ENCODE results near the gene PRELP. TPM values are rescaled to one million over a fixed set of nuclear protein-coding genes. Genes with fewer than 3 reads are reported as not detected.
"Not testable (repeated sequence)": the region's sequence is repeated elsewhere in the genome, so short reads cannot be mapped to it uniquely, and the experiment has no call there.

PRELP gene
- not detected in 2 replicates for total RNA-seq

DNA sequence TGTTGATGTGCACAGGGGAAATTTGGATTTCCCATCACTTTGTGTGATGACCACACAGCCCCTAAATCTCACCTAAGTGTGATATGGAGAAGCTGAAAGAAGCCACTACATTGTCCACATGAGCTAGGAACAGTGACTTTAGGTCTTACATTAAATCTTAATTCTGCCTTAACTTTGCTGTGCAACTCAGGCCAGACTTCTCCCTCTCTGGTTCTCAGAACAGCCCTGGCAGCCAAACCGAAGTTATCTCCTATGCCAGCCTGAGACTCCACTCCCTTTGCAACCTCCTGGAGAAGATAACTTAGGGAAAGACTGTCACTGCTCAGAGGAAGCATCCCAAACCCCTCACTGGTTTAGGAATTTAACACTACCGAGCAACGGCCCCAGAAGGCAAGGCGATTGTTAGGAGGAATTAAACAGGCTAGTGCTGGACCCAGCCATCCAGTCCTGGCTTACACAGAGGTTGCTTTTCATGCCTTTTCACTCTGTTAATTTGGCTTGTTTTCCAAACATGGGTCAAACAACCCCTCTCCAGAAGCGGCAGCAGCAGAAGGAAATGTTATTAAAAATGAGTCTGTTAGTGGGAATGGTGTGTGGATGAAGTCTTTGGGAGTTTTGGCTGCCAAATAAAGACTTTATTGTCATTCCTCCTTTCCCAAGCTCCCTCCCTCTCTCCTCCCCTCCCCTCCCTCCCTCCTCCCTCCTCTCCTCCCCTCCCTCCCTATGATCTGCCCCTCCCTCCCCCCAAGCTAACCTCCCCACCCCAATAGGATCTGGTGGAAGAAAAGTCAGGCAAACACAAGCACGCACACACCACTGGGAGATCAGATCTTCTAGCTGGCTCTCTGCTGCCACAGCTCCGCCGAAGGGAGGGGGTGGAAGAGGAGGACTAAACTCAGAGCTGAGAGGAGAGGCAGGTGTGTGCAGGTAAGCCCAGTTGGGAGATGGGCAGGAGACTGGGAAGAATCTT is at the start of gene PRELP:
TSS of gene PRELP (plus strand) at position 795 of the 970 bp plus-strand sequence. CDS start 7,379 bp downstream, outside the sequence.
- intact Hi-C loops (cut with micrococcal nuclease) = no loop called here

DNA sequence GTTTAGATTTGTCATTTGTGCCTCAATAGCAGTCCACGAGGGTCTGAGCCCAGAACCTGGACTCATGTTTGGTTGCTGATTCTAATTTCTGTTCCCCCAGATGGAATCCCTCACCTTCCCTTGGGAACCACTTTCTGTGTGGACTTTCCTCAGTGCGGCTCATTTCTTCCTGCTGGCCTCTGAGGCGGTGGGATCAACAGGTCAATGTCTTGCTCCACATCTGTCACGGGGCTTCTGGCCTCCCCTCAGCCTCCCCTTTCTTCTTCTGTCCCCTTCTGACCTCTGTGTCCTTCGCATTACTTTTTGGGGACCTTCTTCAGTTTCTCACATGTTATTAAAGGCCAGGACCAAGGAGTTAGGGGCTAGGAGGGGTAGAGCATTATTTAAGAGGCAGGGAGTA is 49.2 kb upstream of the PRELP start:
- intact Hi-C loops (cut with micrococcal nuclease) = no loop called here

DNA sequence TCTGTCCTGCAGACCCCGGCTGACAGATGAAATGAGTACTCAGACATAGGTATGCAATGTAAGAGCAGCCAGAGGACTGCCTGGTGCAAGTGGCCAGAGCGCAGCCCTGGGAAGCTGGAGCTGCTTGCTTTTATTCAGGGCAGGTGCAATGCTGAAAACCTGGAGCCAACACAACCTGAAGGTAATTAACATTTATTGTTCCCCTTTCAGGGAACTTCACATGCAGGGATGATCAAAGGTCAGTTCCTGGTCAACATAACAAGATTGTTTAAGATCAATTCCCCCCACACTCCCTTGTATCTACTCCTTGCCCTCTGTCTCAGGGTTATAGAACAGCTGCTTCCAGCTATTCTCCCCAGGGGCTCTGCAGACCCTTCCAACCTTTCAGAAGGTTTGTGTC is 48.7 kb upstream of the PRELP start:
- intact Hi-C loops (cut with micrococcal nuclease) = no loop called here

DNA sequence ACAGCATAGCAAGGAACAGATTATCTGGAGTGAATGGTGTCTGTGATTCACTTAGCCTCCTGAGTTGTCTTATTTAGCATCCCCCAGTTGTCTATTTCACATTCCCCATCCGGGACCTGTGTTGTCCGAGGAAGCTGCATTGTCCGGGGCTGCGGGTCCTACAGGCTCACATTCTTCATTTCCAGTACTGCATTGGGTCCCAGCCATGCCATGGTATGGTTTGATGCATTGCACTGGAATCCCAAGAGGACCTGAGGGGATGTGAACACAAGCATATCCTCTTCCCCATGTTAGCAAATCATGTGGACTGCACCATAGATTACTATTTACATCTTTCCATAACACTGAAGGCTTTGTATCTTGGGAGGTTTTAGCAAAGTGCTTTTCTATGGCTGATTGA is 48.2 kb upstream of the PRELP start:
- intact Hi-C loops (cut with micrococcal nuclease) = no loop called here

DNA sequence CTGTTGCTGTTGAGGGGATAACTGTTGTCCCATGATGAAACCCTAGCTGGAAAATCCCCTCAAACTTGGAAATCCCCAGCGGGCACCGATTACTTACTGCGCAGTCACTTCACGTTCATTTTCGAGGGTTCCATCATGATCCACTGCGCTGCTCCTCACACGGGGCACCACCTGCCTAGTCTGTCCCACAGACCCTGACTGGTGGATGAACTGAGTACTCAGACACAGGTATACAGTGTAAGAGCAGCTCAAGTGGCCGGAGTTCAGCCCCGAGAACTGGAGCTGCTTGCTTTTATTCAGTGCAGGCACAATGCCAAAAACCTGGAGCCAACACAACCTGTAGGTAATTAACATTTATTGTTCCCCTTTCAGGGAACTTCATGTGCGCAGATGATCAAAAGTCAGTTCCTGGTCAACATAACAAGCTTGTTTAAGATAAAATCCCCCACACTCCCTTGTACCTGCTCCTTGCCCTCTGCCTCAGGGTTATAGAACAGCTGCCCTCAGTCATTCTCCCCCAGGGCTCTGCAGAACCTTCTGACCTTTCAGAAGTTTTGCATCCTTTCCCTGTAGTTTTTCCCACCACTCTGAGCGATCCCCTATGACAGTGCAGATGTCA is 46.5 kb upstream of the PRELP start:
- intact Hi-C loops (cut with micrococcal nuclease) = no loop called here

DNA sequence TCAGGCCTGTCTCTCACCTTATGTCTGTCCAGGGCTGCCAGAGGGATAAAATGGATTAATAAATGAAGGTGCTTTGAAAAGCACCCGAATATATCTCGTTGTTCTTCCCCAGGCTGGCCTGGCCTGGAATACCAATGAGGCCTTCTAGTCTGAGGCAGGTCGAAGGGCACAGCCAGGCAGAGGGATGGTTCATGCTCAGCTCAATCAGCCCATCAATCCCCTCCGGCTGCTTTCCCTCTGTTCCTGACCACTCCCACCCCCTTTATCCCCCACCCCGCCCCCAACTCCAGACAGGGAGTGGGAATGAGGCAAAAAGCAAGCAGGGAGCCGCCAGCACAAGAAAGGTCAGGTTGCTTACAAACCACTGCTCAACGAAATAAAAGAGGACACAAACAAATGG is 40.0 kb upstream of the PRELP start:
- intact Hi-C loops (cut with micrococcal nuclease) = no loop called here

DNA sequence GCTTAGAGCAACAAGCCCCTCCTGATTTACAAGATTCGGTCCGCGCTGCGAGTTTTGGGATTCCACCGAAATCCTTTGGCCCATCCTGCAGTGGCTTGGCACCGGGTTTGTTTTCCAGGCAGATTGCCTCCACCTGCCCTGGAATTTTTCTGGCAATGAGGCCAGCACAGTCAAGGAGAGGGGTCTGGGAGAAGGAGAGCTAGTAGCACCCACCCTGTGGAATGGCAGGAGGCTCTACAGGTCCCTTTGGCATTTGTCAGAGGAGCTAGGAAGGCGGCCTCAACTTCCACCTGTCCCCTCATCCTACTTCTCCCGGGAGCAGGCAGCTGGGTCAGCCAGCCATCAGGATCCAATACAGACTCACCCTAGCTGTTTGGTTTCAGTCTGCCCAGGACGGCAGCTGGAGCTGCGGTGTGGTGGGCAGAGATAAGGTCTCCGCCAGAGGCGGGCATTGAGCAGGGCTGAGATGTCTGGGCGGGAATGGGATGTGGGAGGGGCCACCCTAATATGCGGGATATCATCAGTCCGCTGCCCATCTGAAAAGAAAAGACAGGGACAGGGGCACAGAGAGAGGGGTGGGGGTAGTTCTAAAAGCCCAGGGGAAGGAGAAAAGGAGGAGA is 37.8 kb upstream of the PRELP start:
- intact Hi-C loops (cut with micrococcal nuclease) = no loop called here

DNA sequence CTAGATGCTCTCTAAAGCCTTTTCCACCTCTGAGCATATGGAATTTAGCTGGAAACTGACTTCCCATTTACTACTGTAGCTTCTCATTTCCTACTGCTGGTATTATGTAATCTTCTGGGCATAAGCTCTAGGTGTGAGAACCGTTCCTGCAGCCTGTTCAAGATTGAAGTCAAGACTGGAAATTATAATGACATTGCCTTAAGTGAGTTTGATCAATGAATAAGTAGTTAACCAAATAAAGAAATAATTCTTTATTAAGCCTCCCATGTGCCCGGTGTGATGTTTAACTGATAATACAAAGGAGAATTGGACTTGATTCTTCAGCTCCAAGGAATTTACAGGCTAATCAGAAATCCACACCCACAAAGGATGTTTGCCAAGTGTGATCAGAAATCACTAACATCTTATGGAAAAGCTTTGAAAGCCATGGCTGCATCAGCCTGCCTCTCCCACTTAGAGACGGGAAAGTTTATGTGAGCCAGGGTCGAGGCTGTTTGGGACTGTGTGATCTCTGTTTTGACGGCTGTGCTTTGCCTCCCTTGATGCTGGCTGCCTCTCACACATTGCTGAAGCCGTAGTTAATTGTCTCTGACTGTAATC is 36.4 kb upstream of the PRELP start:
- intact Hi-C loops (cut with micrococcal nuclease) = no loop called here

DNA sequence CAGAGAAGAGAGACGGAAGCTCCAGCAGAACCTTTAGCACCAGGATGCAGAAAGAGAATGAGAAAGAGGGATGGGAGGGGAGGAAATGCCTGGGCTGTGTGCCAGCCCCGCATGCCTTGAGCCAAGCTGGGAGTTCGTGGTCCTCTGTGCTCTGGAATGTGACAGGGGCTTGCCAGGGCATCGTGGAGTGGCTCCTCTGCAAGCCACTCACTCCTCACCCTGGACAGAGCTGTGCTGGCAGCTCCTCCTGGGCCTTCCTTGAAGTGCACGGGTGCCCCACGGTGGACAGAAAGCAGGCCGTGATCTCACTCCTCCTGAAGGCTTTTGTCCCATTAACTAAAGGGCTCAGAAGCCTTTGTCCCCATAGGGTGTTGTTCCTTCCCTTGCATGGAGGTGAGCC is 34.8 kb upstream of the PRELP start:
- intact Hi-C loops (cut with micrococcal nuclease) = no loop called here

DNA sequence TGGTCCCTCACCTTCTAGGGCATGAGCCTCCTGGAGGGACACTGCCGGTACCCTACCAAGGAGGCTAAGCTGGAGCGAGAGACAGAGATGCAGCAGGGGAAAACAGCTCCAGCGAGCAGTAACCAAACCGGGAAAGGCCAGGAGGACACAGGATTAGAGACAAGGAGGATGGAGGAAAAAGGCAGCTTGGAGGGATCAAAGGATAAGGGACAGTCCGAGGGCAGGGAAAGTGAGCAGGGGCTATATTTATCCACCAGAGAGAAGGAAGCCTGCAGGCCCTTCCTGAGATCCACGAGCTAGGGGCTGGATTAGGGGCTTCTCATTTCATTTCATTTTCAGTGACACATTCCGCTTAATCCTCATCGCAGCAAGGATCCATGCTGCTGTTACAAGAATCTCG is 33.8 kb upstream of the PRELP start:
- intact Hi-C loops (cut with micrococcal nuclease) = no loop called here

DNA sequence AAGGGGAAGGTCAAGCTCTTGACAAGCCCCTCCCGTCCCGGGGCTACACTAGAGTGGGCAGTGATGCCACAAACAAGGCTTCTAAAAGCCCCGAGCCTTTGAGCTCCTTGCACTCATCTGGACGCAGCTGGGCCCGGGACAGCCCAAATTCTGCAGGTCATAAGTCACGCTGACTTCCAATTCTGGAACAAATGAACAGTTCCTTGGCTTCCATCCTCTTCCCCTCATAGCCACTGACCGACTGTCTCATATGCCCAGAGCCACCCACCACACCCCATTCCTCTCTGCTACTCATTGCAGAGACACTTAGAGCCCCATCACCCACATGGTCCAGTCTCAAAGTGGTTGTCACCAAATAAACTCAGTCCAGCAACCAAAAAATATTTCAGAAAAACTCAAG is 32.8 kb upstream of the PRELP start:
- intact Hi-C loops (cut with micrococcal nuclease) = no loop called here

DNA sequence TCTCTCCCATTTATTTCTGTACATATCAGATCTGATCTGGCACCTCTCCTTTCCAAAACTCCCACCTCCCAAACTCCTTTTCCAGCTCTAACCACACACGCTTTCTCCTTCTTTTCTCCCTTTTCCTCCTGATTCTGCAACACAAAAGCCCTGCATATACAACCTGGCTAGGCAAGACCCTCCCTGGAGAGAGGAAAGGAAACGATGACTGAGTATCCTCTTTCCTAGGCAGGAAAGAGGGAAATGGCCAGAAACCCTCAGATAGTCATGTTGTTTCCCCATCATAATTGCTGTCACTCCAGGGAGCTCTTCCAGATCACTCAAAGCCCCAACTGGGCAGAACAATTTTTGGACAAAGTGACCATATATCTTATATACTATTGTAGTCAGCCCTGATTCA is 32.3 kb upstream of the PRELP start:
- intact Hi-C loops (cut with micrococcal nuclease) = no loop called here

DNA sequence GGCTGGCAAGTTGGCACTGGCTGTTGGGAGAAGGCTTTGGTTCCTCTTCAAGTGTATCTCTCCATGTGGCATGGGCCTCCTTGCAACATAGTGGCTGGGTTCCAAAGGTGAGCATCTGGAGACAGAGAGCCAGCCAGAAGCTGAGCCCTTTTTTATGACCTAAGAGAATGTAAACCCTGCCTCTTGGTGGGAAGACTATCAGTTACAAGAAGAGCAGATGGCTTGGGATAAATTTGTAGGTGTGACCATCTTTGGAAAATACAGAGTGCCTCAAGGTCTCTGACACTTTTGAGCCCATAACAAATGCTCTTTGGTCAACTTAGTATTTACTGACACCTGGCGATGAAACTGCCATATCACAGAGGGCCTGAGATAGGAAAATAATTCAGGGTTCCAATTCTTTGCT is 31.4 kb upstream of the PRELP start:
- intact Hi-C loops (cut with micrococcal nuclease) = no loop called here

DNA sequence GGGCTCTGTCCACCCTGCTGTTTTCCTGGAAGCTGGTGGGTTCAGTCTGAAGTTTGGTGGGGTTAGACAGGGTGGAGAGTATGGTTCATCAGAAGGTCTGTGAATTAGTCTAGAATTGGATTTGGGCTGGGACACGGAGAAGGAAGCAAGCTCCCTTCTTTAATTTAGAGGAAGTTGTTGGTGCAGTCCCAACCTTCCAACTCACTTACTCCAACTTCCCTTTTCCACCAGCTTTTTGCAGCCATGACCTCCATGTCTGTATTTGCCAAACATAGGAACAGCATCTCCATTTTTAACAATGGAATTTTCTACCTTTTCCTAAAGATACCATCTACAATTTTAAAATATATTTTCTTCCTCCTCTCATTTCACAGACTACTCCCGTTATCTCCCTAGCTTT is 28.5 kb upstream of the PRELP start:
- intact Hi-C loops (cut with micrococcal nuclease) = no loop called here

DNA sequence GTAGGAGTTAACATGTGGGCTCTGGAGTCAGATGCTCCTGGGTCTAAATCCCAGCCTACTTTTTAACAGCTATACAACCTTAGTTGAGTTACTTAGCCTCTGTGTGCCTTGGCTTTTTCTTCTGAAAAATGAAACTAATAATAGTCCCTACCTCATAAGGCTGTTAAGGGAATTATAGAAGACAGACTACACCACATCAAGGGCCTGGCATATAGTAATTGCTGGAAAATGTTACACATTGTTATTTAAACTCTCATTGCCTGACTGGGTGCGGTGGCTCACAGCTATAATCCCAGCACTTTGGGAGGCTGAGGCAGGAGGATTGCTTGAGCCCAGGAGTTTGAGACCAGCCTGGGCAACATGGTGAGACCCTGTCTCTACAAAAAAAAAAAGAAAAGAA is 28.0 kb upstream of the PRELP start:
- intact Hi-C loops (cut with micrococcal nuclease) = not testable (repeated sequence)

DNA sequence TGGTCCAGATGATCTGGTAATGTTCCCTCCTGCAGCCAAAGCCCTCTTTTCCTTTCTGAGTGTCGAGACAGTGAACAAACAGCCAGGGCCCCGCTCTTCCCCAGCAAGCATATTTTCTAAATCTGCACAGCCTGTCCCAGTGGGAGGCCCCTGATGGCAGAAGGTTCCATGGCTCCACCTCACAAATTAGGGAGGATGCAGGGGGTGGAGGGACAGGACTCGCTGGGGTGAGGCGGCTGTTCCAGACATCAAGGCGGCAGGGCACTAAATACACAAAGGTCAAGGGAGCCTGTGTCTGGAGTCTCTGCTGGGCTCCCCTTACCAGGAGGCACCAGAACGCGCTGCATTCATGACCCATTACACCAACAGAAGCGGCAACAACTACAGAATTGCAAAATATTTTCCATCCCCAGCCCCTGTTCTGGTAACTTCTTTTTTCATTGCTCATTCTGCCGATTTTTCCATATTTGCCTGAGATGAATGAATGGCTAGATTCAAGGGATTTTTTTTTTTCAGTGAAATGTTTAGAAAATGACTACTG is 27.0 kb upstream of the PRELP start:
- intact Hi-C loops (cut with micrococcal nuclease) = no loop called here

DNA sequence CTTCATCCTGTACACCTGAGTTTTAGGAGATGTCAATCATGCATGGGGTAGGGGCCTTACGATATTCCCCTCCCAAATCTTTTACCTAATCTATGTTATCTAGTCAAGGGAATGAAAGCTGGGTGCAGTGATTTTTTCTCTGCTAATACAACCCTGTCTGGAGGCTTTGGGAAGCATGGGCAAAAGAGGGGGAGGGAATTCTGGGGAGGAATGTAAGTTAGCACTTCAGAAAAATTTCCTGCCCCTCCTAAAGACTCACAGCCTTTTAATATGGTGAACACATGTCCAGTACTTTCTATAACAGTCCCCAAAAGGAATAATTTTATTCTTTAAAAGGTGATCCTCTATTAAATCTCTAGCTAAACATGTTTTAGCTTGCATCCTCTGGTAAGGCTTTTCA is 25.6 kb upstream of the PRELP start:
- intact Hi-C loops (cut with micrococcal nuclease) = no loop called here

DNA sequence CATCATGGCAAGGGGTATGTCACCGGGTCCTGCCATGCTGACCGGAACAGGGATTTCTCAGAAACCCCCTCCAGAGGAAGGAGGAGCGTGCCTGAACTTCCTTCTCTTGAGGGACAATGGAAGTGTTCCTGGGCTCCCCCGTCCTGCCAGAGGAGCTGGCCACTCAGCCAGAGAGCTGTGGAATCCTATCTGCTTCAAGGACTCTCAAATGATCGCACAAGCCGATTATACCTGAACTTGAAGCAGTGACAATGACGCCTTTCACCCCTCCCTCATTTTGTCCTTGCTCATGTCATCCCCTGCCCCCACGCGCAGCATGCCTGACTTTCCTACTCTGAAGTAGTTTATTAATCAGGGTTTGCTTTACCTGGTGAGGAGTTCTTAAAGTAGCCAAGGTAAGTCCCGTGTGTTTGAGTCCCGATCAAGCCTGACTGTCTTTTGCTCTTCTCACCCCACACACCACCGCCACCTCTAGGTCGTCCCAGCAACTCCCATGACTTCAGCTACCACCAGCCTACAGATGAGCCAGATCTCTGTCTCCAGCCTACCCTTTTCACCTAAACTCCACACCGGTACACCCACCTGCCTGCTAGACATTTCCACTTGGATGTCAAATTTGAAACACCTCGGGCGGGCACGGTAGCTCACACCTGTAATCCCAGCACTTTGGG is 25.0 kb upstream of the PRELP start:
- intact Hi-C loops (cut with micrococcal nuclease) = no loop called here

DNA sequence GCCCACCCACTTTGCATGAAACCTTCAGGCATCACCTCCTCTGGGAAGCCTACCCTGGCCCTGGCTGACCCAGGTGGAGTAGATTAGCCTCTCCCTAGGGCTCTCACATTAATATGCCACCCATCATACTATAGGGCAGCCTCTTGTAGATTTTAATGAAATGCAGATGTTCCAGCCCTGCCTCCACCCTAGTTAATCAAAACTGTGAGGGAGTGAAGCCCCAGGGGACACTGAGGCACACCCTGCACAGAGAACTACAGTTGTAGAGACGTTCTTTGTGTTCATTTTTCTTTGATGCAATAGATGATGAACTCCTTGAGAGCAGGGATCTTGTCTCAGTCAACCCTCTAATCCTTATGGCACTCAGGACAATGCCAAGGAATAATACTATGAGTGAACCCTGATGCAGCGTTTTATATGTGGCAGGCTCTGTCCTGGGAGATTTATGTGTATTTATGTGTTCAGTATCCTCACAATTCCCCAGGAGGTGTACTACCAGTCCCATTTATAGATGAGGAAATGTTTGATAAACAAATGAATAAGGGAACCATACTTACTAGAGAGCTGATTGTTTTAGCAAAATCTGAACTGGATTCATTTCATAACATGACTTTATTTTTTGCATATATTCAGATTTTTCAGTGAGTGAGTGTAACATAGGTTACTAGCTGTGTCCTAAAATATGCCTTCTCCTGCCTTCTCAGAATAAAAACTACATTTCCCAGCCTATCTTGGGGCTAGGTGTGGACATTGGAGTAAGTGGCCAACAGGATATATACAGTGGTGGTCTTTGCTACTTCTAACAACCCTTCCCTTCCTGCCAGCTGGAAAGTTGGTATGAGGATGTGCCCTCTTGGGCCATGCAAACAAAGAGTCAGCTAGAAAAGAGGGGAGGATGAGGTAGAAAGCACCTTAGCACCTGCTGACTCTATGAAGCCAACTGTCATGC is 23.5 kb upstream of the PRELP start:
- intact Hi-C loops (cut with micrococcal nuclease) = no loop called here

DNA sequence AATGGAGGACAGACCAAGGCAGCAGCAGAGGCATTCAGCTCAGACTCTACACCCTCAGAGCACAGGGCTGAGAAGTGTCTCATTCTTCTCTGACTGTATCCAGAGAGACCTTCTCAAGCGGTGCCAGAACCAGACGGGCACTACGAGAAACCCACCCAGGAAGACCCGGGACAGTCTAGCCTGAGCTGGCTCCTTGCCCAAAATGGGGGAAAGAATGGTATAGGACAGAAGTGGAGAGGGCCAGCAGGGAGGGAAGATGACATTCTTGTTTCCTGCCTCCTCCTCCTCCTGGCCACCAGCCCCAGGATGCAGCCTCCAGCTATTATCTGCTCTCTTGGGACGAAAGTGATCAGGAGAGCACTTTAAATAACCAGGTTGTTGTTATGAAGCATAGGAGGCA is 22.6 kb upstream of the PRELP start:
- intact Hi-C loops (cut with micrococcal nuclease) = no loop called here

Data from T-helper 2 cell treated with Interferon-gamma antibody and Interleukin-4, amounts not matched to agents 100 ng/mL and 5 ng/mL, for 36 hours (primary cell).